BJ (cell line): ENCODE measurements around the gene LYPD3. TPM values are rescaled to one million over a fixed set of nuclear protein-coding genes. Genes with fewer than 3 reads are reported as not detected.
A peak's percentile ranks its signal among the peaks of the same experiment; 100 is the strongest.

Experiments used
- CTCF ChIA-PET: fragments of 350-600 bp; formaldehyde crosslinking; extraction: SDS; loops from one replicate; lab custom pipeline; 2021; ENCODE audit warnings: antibody characterized with exemption, inconsistent platforms; lab: Yijun Ruan, JAX
- POLR2A ChIA-PET: fragments of 300-600 bp; sonication (Branson Sonifier 250); formaldehyde crosslinking; extraction: SDS; loops from one replicate; lab custom pipeline; 2021; ENCODE audit warnings: antibody characterized with exemption; lab: Charles Lee
- DNase-seq: peaks from one replicate; pipeline ENCODE4 v3.0.0-alpha.2; 2011; ENCODE audit warnings: low read depth
- H3K27me3 ChIP-seq: 2 replicates; pipeline ENCODE4 v1.6.0; 2011; ENCODE audit warnings: low read length; ENCODE audit not compliant: control insufficient read depth, insufficient read depth
- H3K36me3 ChIP-seq: 2 replicates; pipeline ENCODE4 v1.5.1; 2011; ENCODE audit warnings: low read length; ENCODE audit not compliant: control insufficient read depth, insufficient read depth
- H3K4me3 ChIP-seq: 2 replicates; pipeline ENCODE4 v1.5.1; 2011; ENCODE audit warnings: low read depth, mild to moderate bottlenecking, control low read depth, low read length
- CTCF ChIP-seq: IDR thresholded peaks from 2 replicates; pipeline ENCODE4 v1.5.1; 2011; ENCODE audit warnings: low read depth, mild to moderate bottlenecking, control low read depth, inconsistent platforms, low read length, moderate library complexity; ENCODE audit not compliant: insufficient read depth
- polyA plus RNA-seq: library from polyadenylated mRNA; depleted of rRNA; stranded (reverse); fragments of >200 nt; gene quantifications from 2 replicates; pipeline ENCODE4 v1.2.3, GENCODE V29; 2011

Gene LYPD3
- polyA plus RNA-seq, 1 experiment = 0.70 TPM

- ChIA-PET CTCF (interaction anchor here (0.6 to 3.1 kb wide), 16 partner anchors 9 to 1867 kb away, joined by 3 to 12 read pairs (median 3); partner anchors contain the start of gene ZNF575), POLR2A (no interaction called here)
- peaks cover 2% of the 10 kb centered on the region; the same call in 1 of the 2 replicates for H3K27me3 ChIP-seq
- H3K4me3 ChIP-seq = no peak overlapping the region
- TF ChIP-seq CTCF = peak; percentile 70
- no peak for DNase-seq
- no peaks in the 10 kb centered on the region for H3K36me3 ChIP-seq
Observed at GRCh38 chr19:43425567-43426392, 39.6 kb downstream of the LYPD3 start.

DNA sequence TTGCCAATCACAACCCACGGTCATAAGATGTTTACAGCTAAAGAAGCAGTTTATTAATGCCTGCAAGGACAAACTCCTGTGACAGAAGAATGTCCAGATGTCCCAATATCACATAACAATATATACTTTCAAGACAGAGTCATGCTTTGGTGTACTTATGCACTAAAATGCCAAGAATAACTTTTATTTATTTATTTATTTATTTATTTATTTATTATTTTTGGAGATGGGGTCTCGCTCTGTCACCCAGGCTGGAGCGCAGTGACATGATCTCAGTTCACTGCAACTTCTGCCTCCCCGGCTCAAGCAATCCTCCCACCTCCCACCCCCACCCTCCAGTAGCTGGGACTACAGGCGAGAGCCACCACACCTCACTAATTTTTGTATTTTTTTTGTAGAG lies 41.6 kb downstream of the LYPD3 start:
- no peak for DNase-seq
- ChIA-PET POLR2A (no interaction called here), CTCF (interaction anchor here (9.0 kb wide), 1 partner anchor 8 kb away, joined by 57 read pairs; no protein-coding TSS in a partner anchor)
- Histone ChIP-seq H3K4me3 (no peak overlapping the region), H3K36me3 (no peaks in the 10 kb centered on the region), H3K27me3 (peaks cover 2% of the 10 kb centered on the region; the same call in 1 of the 2 replicates)
- TF ChIP-seq CTCF = no peak

DNA sequence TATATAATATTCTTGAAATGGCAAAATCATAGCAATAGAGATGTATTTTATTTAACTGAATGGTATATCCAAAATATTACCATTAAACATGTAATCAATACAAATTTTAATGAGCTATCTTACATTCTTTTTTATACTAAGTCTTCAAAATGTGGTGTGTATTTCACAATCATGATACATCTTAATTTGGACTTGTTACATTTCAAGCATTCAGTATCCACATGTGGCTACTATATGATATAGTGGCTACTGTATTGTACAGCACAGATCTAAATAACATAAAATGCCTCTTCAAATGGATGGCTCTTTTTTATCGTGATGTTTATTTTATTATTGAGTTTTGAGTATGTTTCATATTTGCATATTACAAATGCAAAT lies 42.7 kb downstream of the LYPD3 start:
- TF ChIP-seq CTCF = no peak
- ChIA-PET CTCF (interaction anchor here (1.0 to 9.0 kb wide), 2 partner anchors 9 to 16 kb away, joined by 3 to 57 read pairs; no protein-coding TSS in a partner anchor), POLR2A (no interaction called here)
- DNase-seq = no peak
- Histone ChIP-seq H3K4me3 (no peak overlapping the region), H3K27me3 (peaks cover 3% of the 10 kb centered on the region), H3K36me3 (no peaks in the 10 kb centered on the region)

DNA sequence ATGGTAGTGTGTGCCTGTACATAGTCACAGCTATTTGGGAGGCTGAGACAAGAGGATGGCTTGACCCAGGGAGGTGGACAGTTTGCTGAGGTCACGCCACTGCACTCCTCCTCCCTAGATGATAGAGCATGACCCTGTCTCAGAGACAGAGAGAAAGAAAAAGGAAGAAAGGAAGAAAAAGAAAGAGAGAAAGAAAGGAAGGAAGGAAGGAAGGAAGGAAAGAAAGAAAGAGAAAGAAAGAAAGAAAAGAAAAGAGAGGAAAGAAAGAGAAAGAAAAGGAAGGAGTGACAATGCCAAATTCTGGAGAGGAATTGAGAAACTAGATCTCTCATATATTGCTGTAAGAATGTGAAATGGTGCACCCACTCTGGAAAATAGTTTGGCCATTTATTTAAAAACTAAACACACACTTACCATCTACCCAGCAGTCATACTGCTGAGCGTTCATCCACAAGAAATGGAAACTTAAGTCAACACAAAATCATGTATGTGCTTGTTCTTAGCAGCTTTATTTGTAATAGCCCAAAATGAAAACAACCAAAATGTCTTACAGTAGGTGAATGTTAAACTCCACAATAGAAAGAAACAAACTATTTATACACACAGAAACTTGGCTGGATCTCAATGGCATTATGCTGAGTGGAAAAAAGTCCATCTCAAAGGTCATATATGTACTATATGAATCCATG lies 43.3 kb downstream of the LYPD3 start:
- H3K36me3 ChIP-seq = no peaks in the 10 kb centered on the region
- CTCF ChIA-PET = interaction anchor here (1.0 to 9.0 kb wide), 2 partner anchors 10 to 16 kb away, joined by 3 to 57 read pairs; no protein-coding TSS in a partner anchor
- no peak for DNase-seq
- POLR2A ChIA-PET = no interaction called here
- TF ChIP-seq CTCF = no peak
- no peak overlapping the region for H3K4me3 ChIP-seq
- peaks cover 4% of the 10 kb centered on the region for H3K27me3 ChIP-seq

DNA sequence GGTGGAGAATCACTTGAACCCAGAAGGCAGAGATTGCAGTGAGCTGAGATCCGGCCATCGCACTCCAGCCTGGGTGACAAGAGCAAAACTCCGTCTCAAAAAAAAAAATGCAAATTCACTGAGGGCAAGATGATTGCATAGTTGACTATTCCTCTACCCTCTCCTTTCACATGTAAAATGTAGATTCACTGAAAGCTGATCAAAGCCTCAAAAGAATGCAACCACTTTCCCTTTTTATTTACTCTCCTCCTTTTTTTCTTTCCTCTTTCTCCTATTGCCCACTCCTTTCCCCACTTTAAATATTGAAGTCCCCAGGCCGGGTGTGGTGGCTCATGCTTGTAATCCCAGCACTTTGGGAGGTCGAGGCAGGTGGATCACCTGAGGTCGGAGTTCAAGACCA lies 44.5 kb downstream of the LYPD3 start:
- Histone ChIP-seq H3K36me3 (no peaks in the 10 kb centered on the region), H3K4me3 (no peak overlapping the region), H3K27me3 (peaks cover 5% of the 10 kb centered on the region)
- no peak for DNase-seq
- ChIA-PET CTCF (interaction anchor here (0.6 to 9.0 kb wide), 2 partner anchors 11 to 12 kb away, joined by 3 to 57 read pairs; no protein-coding TSS in a partner anchor), POLR2A (interaction anchor here (0.7 kb wide), 1 partner anchor 239 kb away, joined by 3 read pairs; no protein-coding TSS in a partner anchor)
- TF ChIP-seq CTCF = no peak
